GM12878 (cell line): ENCODE data around the gene S100A3. TPM values are rescaled to one million over a fixed set of nuclear protein-coding genes. Genes with fewer than 3 reads are reported as not detected.
A peak's percentile ranks its signal among the peaks of the same experiment; 100 is the strongest.

Experiments used
- BHLHE40 ChIP-seq, 2 experiments: fragments of 450-650 bp in 1 of 2; IDR thresholded peaks; 2 replicates each; pipeline ENCODE4 v1.6.1; 2011 to 2017; ENCODE audit warnings: low read depth in 2 of 2, borderline replicate concordance in 1 of 2, improper control_type of control experiment in 1 of 2, low read length in 1 of 2, mild to moderate bottlenecking in 1 of 2
- CEBPB ChIP-seq, 2 experiments: fragments of 150-350 bp in 1 of 2; IDR thresholded peaks; 2 replicates each; pipeline ENCODE4 v1.6.1; 2012 to 2014; ENCODE audit warnings: low read depth in 2 of 2, low read length in 2 of 2, borderline replicate concordance in 1 of 2, inconsistent platforms in 1 of 2
- ESRRA ChIP-seq: IDR thresholded peaks from 2 replicates; pipeline ENCODE4 v1.6.1; 2012; ENCODE audit warnings: mild to moderate bottlenecking, low read length, improper control_type of control experiment
- HDAC2 ChIP-seq: fragments of 200-600 bp; sonication (generic); IDR thresholded peaks from 2 replicates; pipeline ENCODE4 v1.6.1; 2017
- IKZF1 ChIP-seq: fragments of 450-650 bp; conservative IDR thresholded peaks from 2 replicates; pipeline ENCODE4 v1.6.1; 2017; ENCODE audit warnings: antibody characterized with exemption, mild to moderate bottlenecking
- IKZF2 ChIP-seq, 2 experiments: fragments of 450-650 bp; IDR thresholded peaks; 2 replicates each; pipeline ENCODE4 v1.6.1; 2017; ENCODE audit warnings: mild to moderate bottlenecking in 2 of 2, moderate library complexity in 2 of 2
- JUNB ChIP-seq: IDR thresholded peaks from 2 replicates; pipeline ENCODE4 v1.6.1; 2016; ENCODE audit warnings: antibody characterized with exemption, mild to moderate bottlenecking
- MEF2B ChIP-seq: fragments of 450-650 bp; IDR thresholded peaks from 2 replicates; pipeline ENCODE4 v1.6.1; 2018; ENCODE audit warnings: mild to moderate bottlenecking, moderate library complexity; ENCODE audit not compliant: partially characterized antibody, poor library complexity, severe bottlenecking
- MXI1 ChIP-seq: fragments of 150-350 bp; IDR thresholded peaks from 2 replicates; pipeline ENCODE4 v1.6.1; 2011; ENCODE audit warnings: low read depth, mild to moderate bottlenecking, inconsistent platforms, low read length, improper control_type of control experiment
- NFIC ChIP-seq: IDR thresholded peaks from 2 replicates; pipeline ENCODE4 v1.6.1; 2012; ENCODE audit warnings: low read depth, mild to moderate bottlenecking, inconsistent platforms, low read length, moderate library complexity
- NFYA ChIP-seq: IDR thresholded peaks from 2 replicates; pipeline ENCODE4 v1.6.1; 2011; ENCODE audit warnings: low read depth, mild to moderate bottlenecking, low read length, improper control_type of control experiment, borderline replicate concordance
- NRF1 ChIP-seq: conservative IDR thresholded peaks from 2 replicates; pipeline ENCODE4 v1.6.1; 2011; ENCODE audit warnings: mild to moderate bottlenecking, low read depth, low read length, improper control_type of control experiment
- PML ChIP-seq: IDR thresholded peaks from 2 replicates; pipeline ENCODE4 v1.6.1; 2012; ENCODE audit warnings: low read length, inconsistent platforms
- POLR2A ChIP-seq: IDR thresholded peaks from 2 replicates; pipeline ENCODE4 v1.6.1; 2011; ENCODE audit warnings: low read depth, mild to moderate bottlenecking, low read length
- POLR2AphosphoS5 ChIP-seq: IDR thresholded peaks from 2 replicates; pipeline ENCODE4 v1.6.1; 2011; ENCODE audit warnings: mild to moderate bottlenecking, low read length, inconsistent platforms
- RAD21 ChIP-seq: IDR thresholded peaks from 2 replicates; pipeline ENCODE4 v1.6.1; 2011; ENCODE audit warnings: mild to moderate bottlenecking, low read depth, low read length, moderate library complexity; ENCODE audit not compliant: insufficient read depth
- RCOR1 ChIP-seq: conservative IDR thresholded peaks from 2 replicates; pipeline ENCODE4 v1.6.1; 2012; ENCODE audit warnings: low read depth, low read length, improper control_type of control experiment
- SMC3 ChIP-seq: IDR thresholded peaks from 2 replicates; pipeline ENCODE4 v1.6.1; 2011; ENCODE audit warnings: low read length, improper control_type of control experiment, borderline replicate concordance
- SPI1 ChIP-seq: IDR thresholded peaks from 2 replicates; pipeline ENCODE4 v1.6.1; 2011; ENCODE audit warnings: low read depth, mild to moderate bottlenecking, low read length, moderate library complexity, borderline replicate concordance; ENCODE audit not compliant: insufficient read depth
- STAT1 ChIP-seq: fragments of 450-650 bp; conservative IDR thresholded peaks from 2 replicates; pipeline ENCODE4 v1.6.1; 2014; ENCODE audit warnings: antibody characterized with exemption, mild to moderate bottlenecking
- ZNF384 ChIP-seq: IDR thresholded peaks from 2 replicates; pipeline ENCODE4 v1.6.1; 2012; ENCODE audit warnings: low read depth, mild to moderate bottlenecking, low read length, improper control_type of control experiment, borderline replicate concordance
- polyA plus RNA-seq, 11 experiments: library from polyadenylated mRNA; depleted of rRNA in 4 of 11; unstranded in 6 of 11; stranded (reverse) in 5 of 11; fragments of >200 nt; fragmentation: Nextera tagmentation in 4 of 11; fragmentation: Illumina TruSeq in 1 of 11; extraction: Ambion mirVana in 4 of 11; extraction: Trizol in 1 of 11; gene quantifications; 1 replicate in 1 of 11; 2 replicates in 10 of 11; pipeline versions ENCODE4 v1.2.1 to v1.2.3, GENCODE V29; 2011 to 2016; ENCODE audit warnings: inconsistent platforms in 2 of 11, missing spikeins in 2 of 11, low read depth in 1 of 11
- total RNA-seq, 4 experiments: library from RNA; depleted of rRNA in 3 of 4; stranded (reverse); fragments of >200 nt in 3 of 4; fragmentation: Illumina TruSeq in 1 of 4; extraction: Trizol in 1 of 4; gene quantifications; 2 replicates each; pipeline versions ENCODE4 v1.2.1 to v1.2.3, GENCODE V29; 2013 to 2021
- TF ChIP-seq, protein P1 (sequence below): IDR thresholded peaks from 2 replicates; pipeline ENCODE4 v1.6.1; 2012; ENCODE audit warnings: low read length, inconsistent platforms
- TF ChIP-seq, protein P2 (sequence below): fragments of 450-650 bp; IDR thresholded peaks from 2 replicates; pipeline ENCODE4 v1.6.1; 2017; ENCODE audit warnings: mild to moderate bottlenecking, low read depth, inconsistent platforms; ENCODE audit not compliant: poor library complexity, severe bottlenecking
- TF ChIP-seq, protein P3 (sequence below), 3 experiments: IDR thresholded peaks in 2 of 3; conservative IDR thresholded peaks in 1 of 3; 2 replicates each; pipeline ENCODE4 v1.5.1; 2011; ENCODE audit warnings: low read depth in 3 of 3, low read length in 3 of 3, mild to moderate bottlenecking in 3 of 3, control low read depth in 2 of 3, moderate library complexity in 2 of 3, inconsistent platforms in 1 of 3, mixed read lengths in 1 of 3; ENCODE audit not compliant: control insufficient read depth in 2 of 3, insufficient read depth in 1 of 3; ENCODE audit errors: extremely low read depth in 1 of 3
- TF ChIP-seq, protein P4 (sequence below): fragments of 150-350 bp; IDR thresholded peaks from 2 replicates; pipeline ENCODE4 v1.6.1; 2014; ENCODE audit warnings: mild to moderate bottlenecking, low read depth, low read length

Gene S100A3
- total and polyA plus RNA-seq, 10 of the 15 experiments (the other 5 are each of a cell fraction or from before 2014, with no cell fraction given), result 0.32 to 0.45 TPM; not detected in 8

DNA sequence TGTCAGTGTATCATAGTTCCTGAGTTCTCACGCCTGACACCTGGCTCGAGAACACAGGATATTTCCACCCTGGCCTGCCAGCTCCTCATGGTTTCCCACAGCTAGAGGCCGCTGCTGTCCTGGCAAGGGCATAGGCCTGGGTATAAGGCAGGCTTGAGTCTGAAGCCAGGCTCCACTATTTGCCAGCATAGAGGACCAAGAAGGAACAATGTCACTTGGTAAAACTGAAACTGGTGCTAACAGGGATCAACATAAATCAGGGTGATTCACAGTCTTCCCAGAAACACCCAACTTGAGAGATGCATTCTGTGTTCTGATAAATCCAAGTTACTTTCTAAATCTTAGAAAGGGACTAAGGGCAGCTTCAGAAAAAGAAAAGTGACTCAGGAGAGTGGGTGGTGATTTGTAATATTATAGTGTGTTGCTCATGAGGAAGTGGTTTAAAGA, 23.5 kb upstream of the S100A3 start (continued):
- TF ChIP-seq, protein P1, sequence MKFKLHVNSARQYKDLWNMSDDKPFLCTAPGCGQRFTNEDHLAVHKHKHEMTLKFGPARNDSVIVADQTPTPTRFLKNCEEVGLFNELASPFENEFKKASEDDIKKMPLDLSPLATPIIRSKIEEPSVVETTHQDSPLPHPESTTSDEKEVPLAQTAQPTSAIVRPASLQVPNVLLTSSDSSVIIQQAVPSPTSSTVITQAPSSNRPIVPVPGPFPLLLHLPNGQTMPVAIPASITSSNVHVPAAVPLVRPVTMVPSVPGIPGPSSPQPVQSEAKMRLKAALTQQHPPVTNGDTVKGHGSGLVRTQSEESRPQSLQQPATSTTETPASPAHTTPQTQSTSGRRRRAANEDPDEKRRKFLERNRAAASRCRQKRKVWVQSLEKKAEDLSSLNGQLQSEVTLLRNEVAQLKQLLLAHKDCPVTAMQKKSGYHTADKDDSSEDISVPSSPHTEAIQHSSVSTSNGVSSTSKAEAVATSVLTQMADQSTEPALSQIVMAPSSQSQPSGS, result no peak
- TF ChIP-seq BHLHE40 (IDR thresholded peaks at IDR 0.05; ENCODE audit: borderline replicate concordance in 1 of 2, low read depth in 2 of 2, low read length in 1 of 2) (0 out of 4 replicates have a peak, but pooled peaks of 1 of the 2 experiments have one; percentile 6), ZNF384 (0 out of 2 replicates have a peak, but pooled peaks have one; percentile 11), NFYA (no peak), SPI1 (peak; percentile 12; the same call in 1 of the 2 replicates), IKZF2 (IDR thresholded peaks at IDR 0.05) (peak; percentile 14 to 24; a peak in 1 of 4 replicates), MXI1 (no peak), POLR2AphosphoS5 (no peak), SMC3 (peak; percentile 77), JUNB (no peak), STAT1 (no peak), PML (no peak), MEF2B (no peak), POLR2A (no peak), IKZF1 (peak; percentile 42), HDAC2 (no peak), NFIC (no peak), ESRRA (no peak), NRF1 (no peak), RAD21 (peak; percentile 92), CEBPB (IDR thresholded peaks at IDR 0.05; ENCODE audit: borderline replicate concordance in 1 of 2, low read depth in 2 of 2, low read length in 2 of 2) (no peak), RCOR1 (no peak)
- TF ChIP-seq, protein P2, sequence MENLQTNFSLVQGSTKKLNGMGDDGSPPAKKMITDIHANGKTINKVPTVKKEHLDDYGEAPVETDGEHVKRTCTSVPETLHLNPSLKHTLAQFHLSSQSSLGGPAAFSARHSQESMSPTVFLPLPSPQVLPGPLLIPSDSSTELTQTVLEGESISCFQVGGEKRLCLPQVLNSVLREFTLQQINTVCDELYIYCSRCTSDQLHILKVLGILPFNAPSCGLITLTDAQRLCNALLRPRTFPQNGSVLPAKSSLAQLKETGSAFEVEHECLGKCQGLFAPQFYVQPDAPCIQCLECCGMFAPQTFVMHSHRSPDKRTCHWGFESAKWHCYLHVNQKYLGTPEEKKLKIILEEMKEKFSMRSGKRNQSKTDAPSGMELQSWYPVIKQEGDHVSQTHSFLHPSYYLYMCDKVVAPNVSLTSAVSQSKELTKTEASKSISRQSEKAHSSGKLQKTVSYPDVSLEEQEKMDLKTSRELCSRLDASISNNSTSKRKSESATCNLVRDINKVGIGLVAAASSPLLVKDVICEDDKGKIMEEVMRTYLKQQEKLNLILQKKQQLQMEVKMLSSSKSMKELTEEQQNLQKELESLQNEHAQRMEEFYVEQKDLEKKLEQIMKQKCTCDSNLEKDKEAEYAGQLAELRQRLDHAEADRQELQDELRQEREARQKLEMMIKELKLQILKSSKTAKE, result peak; percentile 14
- TF ChIP-seq, protein P3, sequence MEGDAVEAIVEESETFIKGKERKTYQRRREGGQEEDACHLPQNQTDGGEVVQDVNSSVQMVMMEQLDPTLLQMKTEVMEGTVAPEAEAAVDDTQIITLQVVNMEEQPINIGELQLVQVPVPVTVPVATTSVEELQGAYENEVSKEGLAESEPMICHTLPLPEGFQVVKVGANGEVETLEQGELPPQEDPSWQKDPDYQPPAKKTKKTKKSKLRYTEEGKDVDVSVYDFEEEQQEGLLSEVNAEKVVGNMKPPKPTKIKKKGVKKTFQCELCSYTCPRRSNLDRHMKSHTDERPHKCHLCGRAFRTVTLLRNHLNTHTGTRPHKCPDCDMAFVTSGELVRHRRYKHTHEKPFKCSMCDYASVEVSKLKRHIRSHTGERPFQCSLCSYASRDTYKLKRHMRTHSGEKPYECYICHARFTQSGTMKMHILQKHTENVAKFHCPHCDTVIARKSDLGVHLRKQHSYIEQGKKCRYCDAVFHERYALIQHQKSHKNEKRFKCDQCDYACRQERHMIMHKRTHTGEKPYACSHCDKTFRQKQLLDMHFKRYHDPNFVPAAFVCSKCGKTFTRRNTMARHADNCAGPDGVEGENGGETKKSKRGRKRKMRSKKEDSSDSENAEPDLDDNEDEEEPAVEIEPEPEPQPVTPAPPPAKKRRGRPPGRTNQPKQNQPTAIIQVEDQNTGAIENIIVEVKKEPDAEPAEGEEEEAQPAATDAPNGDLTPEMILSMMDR (IDR thresholded peaks at IDR 0.05 in 2 of 3, conservative IDR thresholded peaks at IDR 0.05 in 1 of 3; ENCODE audit: control insufficient read depth in 2 of 3, extremely low read depth in 1 of 3, insufficient read depth in 1 of 3, low read depth in 3 of 3, low read length in 3 of 3), result peak; percentile 85 to 97 (median 89)
- TF ChIP-seq, protein P4, sequence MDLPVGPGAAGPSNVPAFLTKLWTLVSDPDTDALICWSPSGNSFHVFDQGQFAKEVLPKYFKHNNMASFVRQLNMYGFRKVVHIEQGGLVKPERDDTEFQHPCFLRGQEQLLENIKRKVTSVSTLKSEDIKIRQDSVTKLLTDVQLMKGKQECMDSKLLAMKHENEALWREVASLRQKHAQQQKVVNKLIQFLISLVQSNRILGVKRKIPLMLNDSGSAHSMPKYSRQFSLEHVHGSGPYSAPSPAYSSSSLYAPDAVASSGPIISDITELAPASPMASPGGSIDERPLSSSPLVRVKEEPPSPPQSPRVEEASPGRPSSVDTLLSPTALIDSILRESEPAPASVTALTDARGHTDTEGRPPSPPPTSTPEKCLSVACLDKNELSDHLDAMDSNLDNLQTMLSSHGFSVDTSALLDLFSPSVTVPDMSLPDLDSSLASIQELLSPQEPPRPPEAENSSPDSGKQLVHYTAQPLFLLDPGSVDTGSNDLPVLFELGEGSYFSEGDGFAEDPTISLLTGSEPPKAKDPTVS, result no peak
